Uterus (tissue), 2 donors: ENCODE measurements around the gene GNPAT.

Experiments used
- POLR2A ChIP-seq, 2 donors: fragments of 450-650 bp; IDR thresholded peaks; one replicate each; pipeline ENCODE4 v1.6.1; 2016; ENCODE audit warnings: antibody characterized with exemption in 2 of 2, mild to moderate bottlenecking in 1 of 2, moderate library complexity in 1 of 2
- TF ChIP-seq, protein P1 (sequence below), 4 experiments: fragments of 200-600 bp in 2 of 4; fragments of 450-650 bp in 2 of 4; sonication (generic) in 2 of 4; IDR thresholded peaks; one replicate each; pipeline ENCODE4 v1.5.1; 2016 to 2019; ENCODE audit warnings: antibody characterized with exemption in 4 of 4, mild to moderate bottlenecking in 2 of 4, moderate library complexity in 1 of 4

DNA sequence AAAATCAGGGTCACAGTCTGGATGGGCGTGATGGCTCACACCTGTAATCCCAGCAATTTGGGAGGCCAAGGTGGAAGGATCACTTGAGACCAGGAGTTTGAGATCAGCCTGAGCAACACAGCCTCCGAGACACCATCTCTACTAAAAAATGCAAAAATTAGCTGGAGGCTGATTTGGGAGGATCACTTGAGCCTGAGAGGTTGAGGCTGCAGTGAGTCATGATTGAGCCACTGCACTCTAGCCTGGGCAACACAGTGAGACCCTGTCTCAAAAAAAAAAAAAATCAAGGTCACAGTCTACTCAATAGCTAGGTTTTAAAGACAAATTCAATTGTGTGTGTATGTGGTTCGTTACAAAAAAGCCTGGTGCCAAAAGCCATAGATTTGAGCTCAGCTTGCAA lies 44.7 kb upstream of the GNPAT start:
- TF ChIP-seq, protein P1, sequence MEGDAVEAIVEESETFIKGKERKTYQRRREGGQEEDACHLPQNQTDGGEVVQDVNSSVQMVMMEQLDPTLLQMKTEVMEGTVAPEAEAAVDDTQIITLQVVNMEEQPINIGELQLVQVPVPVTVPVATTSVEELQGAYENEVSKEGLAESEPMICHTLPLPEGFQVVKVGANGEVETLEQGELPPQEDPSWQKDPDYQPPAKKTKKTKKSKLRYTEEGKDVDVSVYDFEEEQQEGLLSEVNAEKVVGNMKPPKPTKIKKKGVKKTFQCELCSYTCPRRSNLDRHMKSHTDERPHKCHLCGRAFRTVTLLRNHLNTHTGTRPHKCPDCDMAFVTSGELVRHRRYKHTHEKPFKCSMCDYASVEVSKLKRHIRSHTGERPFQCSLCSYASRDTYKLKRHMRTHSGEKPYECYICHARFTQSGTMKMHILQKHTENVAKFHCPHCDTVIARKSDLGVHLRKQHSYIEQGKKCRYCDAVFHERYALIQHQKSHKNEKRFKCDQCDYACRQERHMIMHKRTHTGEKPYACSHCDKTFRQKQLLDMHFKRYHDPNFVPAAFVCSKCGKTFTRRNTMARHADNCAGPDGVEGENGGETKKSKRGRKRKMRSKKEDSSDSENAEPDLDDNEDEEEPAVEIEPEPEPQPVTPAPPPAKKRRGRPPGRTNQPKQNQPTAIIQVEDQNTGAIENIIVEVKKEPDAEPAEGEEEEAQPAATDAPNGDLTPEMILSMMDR (IDR thresholded peaks at IDR 0.05) = no peak
- no peak for TF ChIP-seq POLR2A (IDR thresholded peaks at IDR 0.05)
